Cortex of kidney (tissue), 1 donor: Measurements from ENCODE around the gene ZBTB47.

Source experiments
- DNase-seq: peaks from one replicate; lab custom pipeline; 2025; lab: John Stamatoyannopoulos, UW

Gene ZBTB47

GRCh38 chr3:42652611-42653302 is 740 bp upstream of the ZBTB47 start:
- DNase-seq: no peak

DNA sequence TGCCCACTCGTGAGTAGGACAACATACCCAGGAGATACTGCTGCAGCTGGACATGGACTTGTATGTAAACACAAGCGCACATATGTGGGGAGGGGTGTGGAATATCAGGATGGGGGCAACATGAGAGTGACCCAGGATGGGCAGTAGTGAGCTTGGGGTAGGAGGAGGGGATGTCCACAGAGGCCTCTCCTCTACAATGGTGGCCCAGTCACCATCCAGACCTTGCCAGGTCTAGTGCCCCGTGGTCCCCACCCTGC is 266 bp upstream of the ZBTB47 start:
- no peak for DNase-seq

DNA sequence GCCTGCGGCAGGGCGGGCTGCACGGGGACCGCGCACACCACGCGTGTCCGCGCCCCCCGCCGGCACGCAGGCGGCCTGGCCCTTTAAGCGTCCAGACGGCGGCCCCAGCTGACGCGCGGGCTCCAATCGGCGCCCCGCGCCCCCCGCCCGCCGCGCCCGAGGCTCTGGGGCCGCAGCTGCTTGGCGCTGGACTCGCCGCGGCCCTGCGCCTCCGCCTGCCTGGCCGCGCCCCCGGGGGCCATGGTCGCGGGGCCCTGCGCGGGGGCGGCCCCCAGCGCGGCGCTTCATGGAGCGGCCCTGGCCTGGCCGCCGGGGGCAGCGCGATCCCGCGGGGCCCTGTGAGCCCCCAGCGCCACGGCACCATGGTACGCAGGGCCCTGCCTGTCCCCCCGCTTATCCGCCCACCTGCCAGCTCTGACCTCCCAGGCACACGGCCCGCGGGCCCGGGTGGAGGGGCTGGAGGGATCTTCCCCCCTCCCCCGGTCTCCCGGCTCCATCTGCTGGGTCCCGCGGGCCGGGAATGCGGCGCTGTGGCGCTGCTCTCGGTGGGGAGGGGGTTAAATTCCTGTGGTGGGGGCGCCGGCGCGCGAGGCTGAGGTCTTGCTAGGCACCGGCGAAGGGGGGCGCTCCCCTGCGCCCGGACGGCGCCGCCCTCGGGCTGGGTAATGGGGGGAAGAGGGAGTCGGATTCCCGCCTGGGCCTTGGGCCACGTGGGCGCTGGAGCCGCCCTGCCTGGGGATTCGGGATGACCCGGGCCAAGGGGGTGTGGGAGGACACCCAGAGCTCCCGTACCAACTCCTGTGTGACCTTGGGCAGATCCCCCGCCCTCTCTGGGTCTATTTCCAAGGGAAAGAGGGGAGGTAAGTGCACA is 1.1 kb downstream of the ZBTB47 start:
- DNase-seq: no peak

DNA sequence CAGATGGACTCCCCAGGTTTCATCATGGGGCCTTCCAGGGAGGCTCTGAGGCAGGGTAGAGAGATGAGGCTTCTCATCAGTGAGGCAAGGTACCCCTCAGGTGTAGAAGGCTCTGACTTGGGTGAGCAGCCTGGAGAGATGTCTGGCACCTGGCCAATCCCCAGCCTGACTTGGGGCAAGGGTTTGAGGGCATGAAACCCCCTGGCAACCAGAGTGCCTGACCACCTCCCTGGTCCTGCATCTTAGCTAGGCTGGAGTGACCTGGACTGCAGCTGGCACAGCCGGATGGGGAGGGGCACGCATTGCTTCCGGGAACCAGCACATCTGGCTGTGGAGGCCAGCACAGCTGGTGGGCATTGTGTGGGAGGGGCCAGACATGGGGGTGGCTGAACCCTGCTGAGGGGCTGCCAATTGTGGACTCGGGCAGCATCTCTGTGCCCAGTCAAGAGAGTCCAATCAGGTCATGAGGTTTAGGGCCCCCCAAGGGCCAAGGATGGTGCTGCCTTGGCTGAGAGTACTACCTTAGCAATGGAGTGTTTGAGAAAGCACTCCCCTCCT is 1.9 kb downstream of the ZBTB47 start:
- no peak for DNase-seq

GRCh38 chr3:42655980-42656679 is 2.6 kb downstream of the ZBTB47 start:
- no peak for DNase-seq

DNA sequence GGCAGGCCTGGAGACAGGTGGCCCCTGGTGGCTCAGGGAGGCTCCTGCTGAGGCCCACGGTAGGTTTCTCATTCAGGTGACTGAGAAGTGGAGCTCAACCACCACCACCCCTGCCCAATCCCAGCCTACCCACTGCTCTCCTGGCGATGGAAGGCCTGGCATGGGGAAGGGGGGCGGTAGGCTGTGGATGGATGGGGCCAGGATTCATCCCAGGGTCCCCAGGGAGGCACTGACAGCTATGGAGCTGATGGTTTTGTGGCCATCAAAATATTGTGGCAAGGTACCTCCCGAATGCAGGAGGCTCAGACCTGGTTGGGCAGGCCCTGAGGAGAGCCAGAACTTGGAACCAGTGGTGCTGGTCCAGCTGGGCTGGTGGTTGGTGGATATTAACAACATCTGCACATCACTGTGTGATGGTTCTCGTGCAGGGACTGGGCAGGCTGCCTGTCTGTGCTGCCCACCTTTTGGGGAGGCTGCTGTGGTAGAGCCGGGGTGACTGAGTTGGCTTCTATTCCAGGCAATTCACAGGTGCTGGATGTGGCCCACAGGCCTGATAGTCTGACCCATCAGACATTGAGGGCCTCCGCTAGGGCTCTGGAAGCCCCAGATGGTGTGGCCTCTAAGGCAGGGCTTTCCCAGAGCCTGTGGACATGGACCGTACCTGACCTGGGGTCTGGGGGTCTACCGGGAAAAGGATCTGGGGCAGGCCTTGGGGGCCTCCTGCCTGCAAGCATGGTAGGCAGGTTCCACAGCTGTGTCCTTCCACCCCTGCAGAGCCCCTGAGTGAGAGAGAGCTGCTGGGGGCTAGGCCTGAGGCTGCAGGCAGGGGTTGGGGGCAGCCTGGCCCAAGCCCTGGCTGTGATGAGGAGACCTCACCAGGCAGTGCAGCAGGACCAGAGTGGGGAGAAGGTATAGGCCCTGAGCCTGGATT is 3.4 kb downstream of the ZBTB47 start:
- no peak for DNase-seq

GRCh38 chr3:42657675-42658074 is 4.2 kb downstream of the ZBTB47 start:
- no peak for DNase-seq

DNA sequence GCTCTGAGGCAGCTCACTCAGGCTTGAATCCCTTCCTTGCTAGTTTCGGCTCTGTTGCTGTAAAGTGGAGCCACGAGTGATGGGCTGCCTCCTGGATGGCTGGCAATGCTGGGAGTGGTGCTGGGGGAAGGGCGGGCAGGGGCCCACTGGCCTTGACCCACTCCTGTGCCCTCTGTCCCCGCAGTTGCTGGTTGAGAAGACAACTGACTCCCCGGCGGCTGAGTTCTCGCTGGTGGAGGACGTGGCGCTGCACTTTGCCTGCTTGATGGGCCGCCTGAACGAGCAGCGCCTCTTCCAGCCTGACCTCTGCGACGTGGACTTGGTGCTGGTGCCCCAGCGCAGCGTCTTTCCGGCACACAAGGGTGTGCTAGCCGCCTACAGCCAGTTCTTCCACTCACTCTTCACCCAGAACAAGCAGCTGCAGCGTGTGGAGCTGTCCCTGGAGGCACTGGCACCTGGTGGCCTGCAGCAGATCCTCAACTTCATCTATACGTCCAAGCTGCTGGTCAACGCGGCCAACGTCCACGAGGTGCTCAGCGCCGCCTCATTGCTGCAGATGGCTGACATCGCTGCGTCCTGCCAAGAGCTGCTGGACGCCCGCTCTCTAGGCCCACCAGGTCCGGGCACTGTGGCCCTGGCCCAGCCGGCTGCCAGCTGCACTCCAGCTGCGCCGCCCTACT is 4.7 kb downstream of the ZBTB47 start:
- DNase-seq: no peak

DNA sequence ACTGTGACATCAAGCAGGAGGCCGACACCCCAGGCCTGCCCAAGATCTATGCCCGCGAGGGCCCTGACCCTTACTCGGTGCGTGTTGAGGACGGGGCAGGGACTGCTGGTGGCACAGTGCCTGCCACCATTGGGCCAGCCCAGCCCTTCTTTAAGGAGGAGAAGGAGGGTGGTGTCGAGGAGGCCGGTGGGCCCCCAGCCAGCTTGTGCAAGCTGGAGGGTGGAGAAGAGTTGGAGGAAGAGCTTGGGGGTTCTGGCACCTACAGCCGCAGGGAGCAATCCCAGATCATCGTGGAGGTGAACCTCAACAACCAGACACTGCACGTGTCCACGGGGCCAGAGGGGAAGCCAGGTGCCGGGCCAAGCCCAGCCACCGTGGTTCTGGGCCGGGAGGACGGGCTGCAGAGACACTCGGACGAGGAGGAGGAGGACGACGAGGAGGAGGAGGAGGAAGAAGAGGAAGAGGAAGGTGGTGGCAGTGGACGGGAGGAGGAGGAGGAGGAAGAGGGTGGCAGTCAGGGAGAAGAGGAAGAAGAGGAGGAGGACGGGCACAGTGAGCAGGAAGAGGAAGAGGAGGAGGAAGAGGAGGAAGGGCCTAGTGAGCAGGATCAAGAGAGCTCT is 5.4 kb downstream of the ZBTB47 start:
- DNase-seq: no peak

GRCh38 chr3:42659451-42660130 is 6.1 kb downstream of the ZBTB47 start:
- DNase-seq: peak; percentile 18

- DNase-seq: no peak
Observed at GRCh38 chr3:42660131-42660715, 6.7 kb downstream of the ZBTB47 start.

DNA sequence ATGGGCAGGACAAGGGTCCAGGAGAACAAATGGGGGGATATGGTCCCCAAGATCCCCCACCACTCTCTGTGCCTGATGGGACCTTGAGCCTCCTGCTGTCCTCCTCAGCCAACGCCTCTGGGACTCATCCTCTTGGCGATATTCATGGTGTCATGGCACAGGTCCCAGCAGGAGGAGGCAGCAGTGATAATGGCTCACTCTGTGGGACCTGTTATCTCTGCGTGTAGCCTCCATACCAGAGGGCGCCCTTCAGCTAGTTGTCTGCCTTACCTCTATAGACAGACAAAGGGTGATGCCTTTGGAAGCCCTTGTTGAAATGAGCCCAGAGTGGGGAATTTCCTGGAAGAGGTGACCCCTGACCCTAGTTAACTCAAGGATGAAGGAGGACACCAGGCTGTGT is 7.4 kb downstream of the ZBTB47 start:
- DNase-seq: no peak

DNA sequence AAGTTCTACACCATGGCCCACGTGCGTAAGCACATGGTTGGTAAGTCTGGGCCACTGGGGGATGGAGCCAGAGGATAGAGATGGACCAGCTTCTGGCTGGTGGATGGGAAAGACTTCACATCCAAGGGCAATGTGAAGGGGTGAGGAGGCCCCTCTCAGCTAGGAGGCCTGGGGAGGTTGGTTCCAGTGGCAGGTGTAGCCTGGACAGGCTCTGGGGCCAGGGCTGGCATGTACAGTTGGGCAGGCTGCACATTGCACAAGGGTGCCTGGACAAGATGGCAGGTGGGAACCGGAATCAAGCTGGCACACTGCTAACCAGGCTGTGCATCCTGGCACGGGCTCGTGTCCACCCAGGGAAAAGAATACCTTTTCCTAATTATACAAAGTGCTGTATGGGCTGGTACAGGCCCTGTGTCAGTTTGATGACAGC is 8.1 kb downstream of the ZBTB47 start:
- DNase-seq: no peak

DNA sequence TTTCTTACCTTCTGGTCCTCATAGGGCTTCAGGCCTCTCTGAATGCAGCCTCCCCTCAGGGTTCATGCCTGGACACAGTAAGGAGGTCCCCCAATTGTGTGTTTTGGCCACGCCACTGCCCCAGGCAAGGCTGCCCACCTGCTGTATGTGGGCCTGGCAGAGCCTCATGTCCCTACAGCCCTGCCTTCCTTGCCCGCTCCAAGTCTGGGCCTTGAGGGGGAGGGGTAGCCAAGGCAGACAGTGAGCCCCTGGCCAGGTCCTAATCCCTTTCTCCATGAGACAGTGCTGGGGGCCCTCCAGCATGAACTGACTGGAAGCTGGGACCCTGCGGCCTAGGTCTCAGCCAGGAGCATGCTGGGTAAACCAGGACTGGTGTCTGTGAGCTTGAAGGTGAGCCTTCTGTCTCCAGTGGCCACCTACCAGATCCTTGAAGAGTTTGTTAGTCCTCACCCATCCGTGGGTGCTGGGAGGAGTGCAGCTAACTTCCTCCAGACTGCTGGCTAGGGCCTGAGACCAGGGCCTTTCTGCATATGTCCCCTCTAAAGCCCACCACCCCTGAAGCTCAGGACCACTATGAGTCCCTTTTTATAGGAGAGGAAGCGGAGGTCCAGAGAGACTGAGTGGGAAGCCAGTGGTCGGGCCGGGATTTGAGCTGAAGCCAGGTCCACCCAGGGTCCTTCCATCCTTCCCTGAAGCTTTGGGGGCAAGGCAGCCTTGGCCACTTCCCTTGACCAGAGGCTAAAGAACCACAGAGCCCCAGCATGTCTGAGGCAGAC is 8.7 kb downstream of the ZBTB47 start:
- no peak for DNase-seq

DNA sequence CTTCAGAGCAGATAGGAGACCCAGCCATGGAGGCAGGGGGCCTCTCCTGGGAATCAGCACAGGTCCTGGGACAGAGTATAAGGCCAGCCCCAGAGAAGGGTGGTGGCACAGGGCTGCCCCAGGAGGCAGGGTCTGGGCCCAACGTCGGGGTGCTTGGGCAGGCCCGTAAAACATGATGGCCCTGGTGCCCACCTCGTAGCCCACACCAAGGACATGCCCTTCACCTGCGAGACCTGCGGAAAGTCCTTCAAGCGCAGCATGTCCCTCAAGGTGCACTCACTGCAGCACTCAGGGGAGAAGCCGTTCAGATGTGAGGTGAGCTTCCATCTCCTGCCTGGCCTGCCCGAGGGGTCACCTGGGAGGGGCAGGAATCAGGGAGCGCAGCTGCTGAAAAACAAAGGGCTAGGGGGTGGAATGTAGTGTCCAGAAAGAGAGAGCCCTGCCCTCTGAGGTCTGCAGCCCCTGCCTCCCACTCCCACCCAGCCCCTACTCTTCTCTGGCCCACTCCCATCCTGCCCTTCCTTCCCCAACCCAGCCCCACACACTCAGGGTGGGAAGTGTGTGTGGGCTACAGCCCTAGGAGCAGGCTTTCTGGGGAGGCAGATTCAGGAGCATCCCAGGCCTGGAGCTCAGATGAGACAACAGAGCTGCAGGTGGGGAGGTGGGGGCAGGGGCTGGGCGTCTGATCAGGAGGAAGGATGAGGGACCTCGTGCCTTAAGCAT is 9.5 kb downstream of the ZBTB47 start:
- no peak for DNase-seq

GRCh38 chr3:42663581-42664437 is 10.3 kb downstream of the ZBTB47 start:
- DNase-seq: no peak

DNA sequence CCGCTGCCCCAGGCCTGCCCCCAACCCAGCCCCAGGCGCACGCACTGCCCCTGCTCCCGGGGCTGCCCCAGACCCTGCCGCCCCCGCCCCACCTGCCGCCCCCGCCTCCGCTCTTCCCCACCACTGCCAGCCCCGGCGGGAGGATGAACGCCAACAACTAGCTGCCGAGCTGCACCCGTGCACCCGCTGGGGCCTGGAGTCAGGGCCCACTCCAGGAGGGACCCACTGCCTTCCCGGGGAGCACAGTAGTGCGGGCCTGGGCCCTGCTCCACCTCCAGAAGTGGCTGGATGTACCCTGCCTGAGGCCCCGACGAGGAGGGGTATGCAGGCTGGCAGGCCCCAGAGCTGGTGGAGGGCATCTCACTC is 10.9 kb downstream of the ZBTB47 start:
- no peak for DNase-seq
